Measurements from ENCODE around the gene ING5.
"Not testable (repeated sequence)": the region's sequence is repeated elsewhere in the genome, so short reads cannot be mapped to it uniquely, and the experiment has no call there.

Gene ING5

GRCh38 chr2:241739177-241739576, 37.3 kb downstream of the ING5 start:
- no peak for DNase-seq (ENCODE audit: low read depth in 2 of 2)

DNA sequence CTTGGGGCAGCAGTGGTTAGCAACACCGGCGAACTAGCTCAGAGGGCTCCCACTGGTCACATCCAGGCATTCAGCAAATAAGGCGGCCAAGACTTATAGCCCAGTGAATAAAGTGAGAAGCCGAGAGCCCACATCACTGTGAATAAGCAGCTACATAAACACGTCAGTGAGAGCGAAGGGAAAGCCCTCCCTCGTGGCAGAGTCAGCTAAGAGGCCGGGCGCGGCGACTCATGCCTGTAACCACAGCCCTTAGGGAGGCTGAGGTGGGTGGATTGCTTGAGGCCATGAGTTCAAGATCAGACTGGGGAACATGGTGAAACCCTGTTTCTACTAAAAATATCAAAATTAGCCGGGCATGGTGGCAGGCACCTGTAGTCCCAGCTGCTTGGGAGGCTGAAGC, 37.8 kb downstream of the ING5 start:
- peak in 1 of 2 donors; percentile 21 for DNase-seq (ENCODE audit: low read depth in 2 of 2)

DNA sequence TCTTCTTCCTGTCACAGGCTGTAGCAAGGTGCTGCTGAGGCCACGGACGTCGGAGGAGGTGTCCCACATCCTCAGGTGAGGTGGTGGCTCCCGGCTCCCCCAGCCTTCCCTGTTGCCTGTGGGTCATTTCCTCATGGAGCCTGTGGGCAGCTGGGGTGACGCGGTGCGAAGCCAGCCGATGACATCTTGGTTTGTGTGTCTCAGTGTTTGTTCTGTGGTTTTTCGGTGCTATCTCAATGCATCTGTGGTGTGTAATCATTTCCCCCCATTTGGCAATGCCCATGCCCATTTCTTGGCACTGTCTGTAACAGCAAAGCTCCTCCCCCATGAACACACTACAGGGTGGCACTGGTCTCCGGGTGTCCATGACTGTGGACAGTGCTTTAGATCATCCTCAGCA, 39.2 kb downstream of the ING5 start:
- no peak for DNase-seq (ENCODE audit: low read depth in 2 of 2)

GRCh38 chr2:241742320-241742939, 40.6 kb downstream of the ING5 start:
- DNase-seq (ENCODE audit: low read depth in 2 of 2), result no peak

DNA sequence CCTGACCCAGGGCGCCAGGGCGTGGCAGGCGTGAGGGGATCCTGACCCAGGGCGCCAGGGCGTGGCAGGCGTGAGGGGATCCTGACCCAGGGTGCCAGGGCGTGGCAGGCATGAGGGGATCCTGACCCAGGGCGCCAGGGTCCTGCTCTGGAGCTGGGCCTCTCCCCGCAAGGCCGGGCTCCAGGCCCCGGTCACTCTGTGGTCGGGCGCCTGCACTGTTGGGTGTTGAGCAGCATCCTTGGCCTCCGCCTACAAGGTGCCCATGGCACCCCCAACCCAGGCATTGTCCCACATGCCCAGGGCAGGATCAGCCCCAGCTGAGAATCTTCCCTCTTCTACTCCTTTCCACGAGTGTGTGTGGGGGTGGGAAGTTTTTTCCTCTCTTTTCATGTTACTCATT, 41.2 kb downstream of the ING5 start:
- not testable (repeated sequence) for DNase-seq (ENCODE audit: low read depth in 2 of 2)

GRCh38 chr2:241743620-241744019, 41.8 kb downstream of the ING5 start:
- no peak for DNase-seq (ENCODE audit: low read depth in 2 of 2)

DNA sequence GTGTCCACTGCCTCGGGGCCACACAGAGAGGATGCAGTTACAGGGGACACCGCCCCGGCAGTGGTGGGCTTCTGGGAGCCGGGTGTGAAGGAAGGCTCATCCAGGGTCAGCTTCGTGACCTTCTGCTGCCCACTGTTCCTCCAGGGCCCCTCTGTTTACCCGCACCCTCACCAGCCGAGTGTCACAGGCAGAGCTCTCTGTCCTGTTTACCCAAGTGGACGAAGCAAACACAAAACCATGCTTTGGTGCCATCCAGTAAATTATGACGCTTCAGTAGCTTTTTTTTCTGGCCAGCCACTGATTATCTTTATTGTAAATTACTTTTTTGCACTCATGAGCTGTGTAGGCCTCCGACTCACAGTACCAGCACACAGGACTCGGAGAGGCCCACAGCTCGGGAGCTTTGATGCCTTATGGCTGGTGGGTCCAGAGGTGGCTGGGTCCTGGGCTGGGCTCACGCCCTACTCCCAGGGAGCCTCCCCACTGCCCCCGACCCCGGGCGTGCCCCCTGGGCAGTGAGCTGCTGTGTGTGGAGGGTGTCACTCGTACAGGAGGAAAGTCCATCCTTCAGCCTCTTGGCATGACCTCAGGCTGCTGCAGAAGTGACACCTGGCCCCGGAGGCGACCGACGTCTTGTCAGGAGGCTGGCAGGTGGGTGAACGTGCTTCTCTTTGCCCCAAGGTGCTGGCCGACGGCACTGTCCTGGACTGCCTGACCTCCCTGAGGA, 42.4 kb downstream of the ING5 start:
- DNase-seq (ENCODE audit: low read depth in 2 of 2), result no peak

DNA sequence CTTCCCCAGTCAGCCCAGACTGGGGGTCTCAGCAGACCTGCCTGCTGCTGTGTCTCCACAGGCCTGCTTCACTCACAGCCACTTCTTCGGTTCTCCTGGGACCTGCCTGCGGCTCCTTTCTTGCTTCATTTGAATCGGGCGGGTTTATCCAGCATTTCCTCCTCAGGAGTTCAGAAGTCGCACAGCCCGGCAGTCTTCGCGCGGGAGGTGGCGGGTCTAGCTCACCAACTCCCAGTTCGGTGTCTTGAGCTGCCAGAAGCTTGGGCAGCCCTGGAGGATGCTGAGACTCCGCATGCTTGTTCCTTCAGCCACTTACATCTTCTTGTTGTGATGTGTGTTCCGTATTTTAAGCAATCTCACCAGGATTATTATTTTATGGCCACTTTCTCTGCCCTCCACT, 43.4 kb downstream of the ING5 start:
- no peak for DNase-seq (ENCODE audit: low read depth in 2 of 2)

DNA sequence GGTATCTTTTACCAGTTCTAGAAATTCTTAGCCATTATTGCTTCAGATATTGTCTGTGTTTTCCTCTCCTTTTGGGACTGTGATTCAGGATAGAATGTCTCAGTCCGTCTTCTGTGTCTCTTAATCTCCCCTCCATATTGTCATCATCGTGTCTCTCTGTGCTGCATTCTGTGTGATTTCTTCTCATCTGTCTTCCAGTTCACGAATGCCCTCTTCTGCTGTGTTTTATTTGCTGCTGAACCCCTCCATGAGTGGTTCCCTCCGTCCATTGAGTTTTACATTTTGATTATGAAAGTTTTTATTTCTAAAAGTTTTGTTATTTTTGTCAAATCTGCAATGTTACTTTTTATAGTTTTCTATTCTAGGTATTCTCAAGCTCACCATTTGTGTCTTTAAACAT, 44.2 kb downstream of the ING5 start:
- no peak for DNase-seq (ENCODE audit: low read depth in 2 of 2)

- DNase-seq (ENCODE audit: low read depth in 2 of 2), result no peak
Measured at GRCh38 chr2:241748468-241749256, 46.8 kb downstream of the ING5 start.

DNA sequence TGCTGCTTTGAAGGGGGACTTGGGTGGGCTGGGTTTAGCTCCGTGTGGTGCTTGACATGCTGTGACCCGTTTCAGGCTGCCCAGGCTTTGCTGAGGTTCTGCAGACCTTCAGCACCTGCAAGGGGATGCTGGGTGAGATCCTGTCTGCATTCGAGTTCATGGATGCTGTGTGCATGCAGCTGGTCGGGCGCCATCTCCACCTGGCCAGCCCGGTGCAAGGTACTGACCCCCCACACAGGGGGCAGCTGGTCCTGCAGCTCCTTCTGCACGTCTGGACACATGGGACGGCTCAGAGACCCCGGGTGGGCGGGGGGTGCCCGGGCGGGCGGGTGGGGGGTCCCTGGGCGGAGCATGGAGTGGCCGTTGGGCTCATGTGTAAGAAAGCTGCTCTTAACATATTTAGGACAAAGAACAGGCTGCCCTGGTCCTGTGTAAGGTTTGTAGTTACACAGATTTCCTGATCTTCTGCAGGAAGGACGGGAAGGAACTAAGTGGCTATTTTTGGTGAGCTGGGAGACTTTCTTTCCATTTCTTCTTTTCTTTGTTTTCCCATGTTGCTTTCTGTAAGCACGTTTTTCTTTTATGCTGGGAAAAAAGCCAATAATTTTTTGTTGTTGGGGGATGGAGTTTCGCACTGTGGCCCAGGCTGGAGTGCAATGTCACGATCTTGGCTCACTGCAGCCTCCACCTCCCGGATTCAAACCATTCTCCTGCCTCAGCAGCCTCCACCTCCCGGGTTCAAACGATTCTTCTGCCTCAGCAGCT, 48.4 kb downstream of the ING5 start:
- DNase-seq (ENCODE audit: low read depth in 2 of 2), result no peak

- no peak for DNase-seq (ENCODE audit: low read depth in 2 of 2)
Measured at GRCh38 chr2:241751152-241751551, 49.3 kb downstream of the ING5 start.

DNA sequence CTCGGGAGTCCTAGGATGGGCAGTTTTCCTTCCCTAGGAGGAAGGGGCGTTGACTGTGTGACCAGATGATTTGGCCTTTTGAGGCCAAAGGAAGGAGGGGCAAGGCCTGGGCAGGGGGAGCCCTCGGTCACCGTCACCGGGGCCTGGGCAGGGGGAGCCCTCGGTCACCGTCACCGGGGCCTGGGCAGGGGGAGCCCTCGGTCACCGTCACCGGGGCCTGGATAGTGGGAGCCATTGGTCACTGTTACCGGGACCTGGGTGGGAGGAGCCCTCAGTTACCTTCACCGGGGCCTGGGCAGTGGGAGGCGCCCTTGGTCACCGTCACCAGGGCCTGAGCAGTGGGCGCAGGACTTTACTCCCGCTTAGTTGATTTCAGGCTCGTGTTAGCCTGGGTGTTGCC, 49.9 kb downstream of the ING5 start:
- no peak for DNase-seq (ENCODE audit: low read depth in 2 of 2)

DNA sequence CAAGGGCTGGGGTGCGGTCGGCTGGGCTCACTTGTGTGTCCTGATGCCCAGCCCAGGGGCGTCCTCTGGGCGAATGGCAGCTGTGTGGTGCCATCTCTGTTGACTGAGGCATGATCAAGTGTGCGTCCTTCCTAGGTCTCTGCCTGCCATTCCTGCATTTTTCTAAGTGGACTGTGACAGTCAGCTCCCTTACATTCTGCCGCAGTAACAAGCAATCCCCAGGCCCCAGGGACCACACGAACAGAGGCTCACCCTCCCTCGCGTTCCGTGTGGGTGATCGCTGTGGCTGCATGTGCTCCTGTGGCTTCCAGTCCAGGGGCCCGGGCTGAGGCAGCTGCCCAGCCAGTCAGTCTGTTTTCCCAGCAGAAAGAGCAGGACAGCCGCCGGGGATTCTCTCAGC, 50.4 kb downstream of the ING5 start:
- DNase-seq (ENCODE audit: low read depth in 2 of 2), result no peak

DNA sequence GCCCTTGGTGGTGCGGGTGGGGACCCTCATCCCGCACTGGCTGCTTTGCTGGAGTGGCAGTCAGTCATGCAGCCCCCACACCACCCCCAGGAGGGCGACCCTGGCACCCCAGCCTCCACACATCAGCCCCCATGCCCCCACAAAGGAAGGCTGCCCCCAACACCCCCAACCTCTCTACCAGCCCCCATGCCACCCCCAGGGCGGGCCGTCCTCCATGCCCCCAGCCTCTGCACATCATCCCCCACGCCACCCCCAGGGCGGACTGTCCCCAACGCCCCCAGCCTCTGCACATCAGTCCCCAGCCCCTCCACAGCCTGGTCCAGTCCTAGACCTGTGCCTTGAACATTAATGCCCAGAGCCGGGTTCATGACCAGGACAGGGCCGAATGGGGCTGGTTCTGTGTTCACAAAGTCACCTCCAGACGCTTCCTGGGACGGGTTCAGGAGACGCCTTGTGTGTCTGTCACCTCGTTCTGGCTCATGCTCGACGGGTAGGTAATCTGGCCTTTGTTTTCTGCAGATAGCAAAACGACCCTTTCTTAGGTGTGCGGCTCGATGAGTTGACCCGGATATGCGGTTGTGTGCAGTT, 50.9 kb downstream of the ING5 start:
- no peak for DNase-seq (ENCODE audit: low read depth in 2 of 2)

GRCh38 chr2:241753493-241753892, 51.7 kb downstream of the ING5 start:
- DNase-seq (ENCODE audit: low read depth in 2 of 2), result no peak

DNA sequence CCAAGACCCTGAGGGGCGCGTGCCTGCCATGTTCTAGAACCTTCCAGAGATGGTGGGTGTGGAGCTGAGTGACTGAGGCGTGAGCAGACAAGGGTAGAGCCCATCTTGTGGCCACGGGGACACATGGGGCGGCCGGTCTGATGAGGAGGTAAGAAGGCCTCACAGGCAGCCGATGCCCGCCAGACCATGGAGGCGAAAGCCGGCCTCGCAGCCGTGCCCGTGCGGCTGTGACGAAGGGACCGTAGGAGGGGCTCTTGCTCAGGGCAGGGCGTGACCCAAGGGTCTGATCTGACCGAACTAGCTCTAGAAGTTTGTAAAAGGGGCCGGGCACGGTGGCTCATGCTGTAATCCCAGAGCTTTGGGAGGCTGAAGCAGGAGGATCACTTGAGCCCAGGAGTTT, 52.2 kb downstream of the ING5 start:
- DNase-seq (ENCODE audit: low read depth in 2 of 2), result no peak

- no peak for DNase-seq (ENCODE audit: low read depth in 2 of 2)
Measured at GRCh38 chr2:241755166-241755565, 53.3 kb downstream of the ING5 start.

DNA sequence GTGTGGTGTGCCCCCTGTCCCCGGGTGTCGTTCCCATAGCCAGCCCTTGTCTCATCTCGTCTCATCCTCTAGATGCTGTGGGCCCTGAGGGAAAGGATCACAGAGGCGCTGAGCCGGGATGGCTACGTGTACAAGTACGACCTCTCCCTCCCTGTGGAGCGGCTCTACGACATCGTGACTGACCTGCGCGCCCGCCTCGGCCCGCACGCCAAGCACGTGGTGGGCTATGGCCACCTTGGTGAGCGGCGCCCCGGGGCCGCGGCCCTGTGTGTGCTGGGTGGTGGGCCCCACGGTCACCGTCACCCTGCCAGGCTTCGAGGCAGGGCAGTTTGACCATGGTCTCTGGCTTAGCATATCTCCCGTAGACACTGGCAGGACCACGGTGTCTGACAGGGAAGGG, 53.9 kb downstream of the ING5 start:
- DNase-seq (ENCODE audit: low read depth in 2 of 2), result no peak

GRCh38 chr2:241759067-241759807, 57.4 kb downstream of the ING5 start:
- no peak for DNase-seq (ENCODE audit: low read depth in 2 of 2)

- not testable (repeated sequence) for DNase-seq (ENCODE audit: low read depth in 2 of 2)
Measured at GRCh38 chr2:241759893-241760292, 58.1 kb downstream of the ING5 start.
